Panc1 (cell line): ENCODE measurements around the gene SPRR3. TPM values are rescaled to one million over a fixed set of nuclear protein-coding genes. Genes with fewer than 3 reads are reported as not detected.

Experiments
- ATAC-seq: fragments of 200-7000 bp; cut with Tn5 transposase; 2 replicates; pipeline ENCODE4 v1.9.1; 2020; ENCODE audit warnings: mild to moderate bottlenecking, moderate library complexity
- BruUV-seq: library from RNA; stranded (reverse); fragments of 400-500 nt; replicated peaks from 2 replicates; lab custom pipeline; 2021; lab: Mats Ljungman, UMichigan
- CTCF ChIA-PET: fragments of 300-600 bp; sonication (Branson Sonifier 250); formaldehyde crosslinking; loops from one replicate; lab custom pipeline; 2022; ENCODE audit warnings: antibody characterized with exemption; lab: Charles Lee
- POLR2A ChIA-PET: fragments of 300-600 bp; sonication (Branson Sonifier 250); formaldehyde crosslinking; loops from one replicate; lab custom pipeline; 2022; ENCODE audit warnings: antibody characterized with exemption; lab: Charles Lee
- DNase-seq: peaks from one replicate; pipeline ENCODE4 v3.0.0-alpha.2; 2010; ENCODE audit warnings: low read depth, low spot score
- H3K27ac ChIP-seq: 2 replicates; pipeline ENCODE4 v1.5.1; 2011; ENCODE audit warnings: mild to moderate bottlenecking, low read length, inconsistent platforms
- H3K27me3 ChIP-seq: fragments of 200-500 bp; sonication (Bioruptor generic); 2 replicates; pipeline ENCODE4 v1.6.0; 2014; ENCODE audit warnings: low read length, inconsistent platforms; ENCODE audit not compliant: control insufficient read depth, insufficient read depth
- H3K36me3 ChIP-seq: fragments of 200-500 bp; sonication (Bioruptor generic); 2 replicates; pipeline ENCODE4 v1.5.1; 2014; ENCODE audit warnings: inconsistent platforms, mild to moderate bottlenecking, low read length, moderate library complexity; ENCODE audit not compliant: control insufficient read depth, insufficient read depth
- H3K4me1 ChIP-seq: 2 replicates; pipeline ENCODE4 v1.5.1; 2011; ENCODE audit warnings: inconsistent platforms, mild to moderate bottlenecking, low read length, moderate library complexity; ENCODE audit not compliant: control insufficient read depth, insufficient read depth
- H3K4me3 ChIP-seq, 2 experiments: 2 replicates each; pipeline ENCODE4 v1.5.1; 2011 to 2012; ENCODE audit warnings: low read depth in 2 of 2, low read length in 2 of 2, mild to moderate bottlenecking in 2 of 2, inconsistent platforms in 1 of 2, moderate library complexity in 1 of 2
- H3K9me3 ChIP-seq: fragments of 200-500 bp; sonication (Bioruptor generic); 2 replicates; pipeline ENCODE4 v1.5.1; 2014; ENCODE audit warnings: low read depth, mild to moderate bottlenecking, inconsistent platforms, low read length, moderate library complexity; ENCODE audit not compliant: control insufficient read depth, insufficient read depth
- CTCF ChIP-seq: fragments of 450-650 bp; IDR thresholded peaks from 2 replicates; pipeline ENCODE4 v1.5.1; 2017; ENCODE audit warnings: mild to moderate bottlenecking
- POLR2AphosphoS5 ChIP-seq: IDR thresholded peaks from 2 replicates; pipeline ENCODE4 v1.6.1; 2012; ENCODE audit warnings: mild to moderate bottlenecking, low read depth, low read length, moderate library complexity
- REST ChIP-seq, 2 experiments: IDR thresholded peaks; 2 replicates each; pipeline ENCODE4 v1.6.1; 2011 to 2012; ENCODE audit warnings: low read depth in 2 of 2, control low read depth in 1 of 2, low read length in 1 of 2, mild to moderate bottlenecking in 1 of 2, moderate library complexity in 1 of 2; ENCODE audit not compliant: insufficient read depth in 1 of 2
- SIN3A ChIP-seq: IDR thresholded peaks from 2 replicates; pipeline ENCODE4 v1.6.1; 2012; ENCODE audit warnings: low read depth, mild to moderate bottlenecking, low read length, moderate library complexity, borderline replicate concordance; ENCODE audit not compliant: insufficient read depth
- TCF7L2 ChIP-seq: IDR thresholded peaks from 2 replicates; pipeline ENCODE4 v1.6.1; 2011; ENCODE audit warnings: mild to moderate bottlenecking, low read depth, low read length, inconsistent platforms
- in situ Hi-C: cut with HindIII; loops from 2 replicates; pipeline ENCODE4 v1.10.0; 2016; ENCODE audit warnings: low sequenced_read_pairs, low pct_unique_long_range_greater_than_20kb
- intact Hi-C: fragments of 100-400 bp; cut with micrococcal nuclease; formaldehyde crosslinking; loops from one replicate; pipeline ENCODE4 v1.10.0; 2022; ENCODE audit not compliant: unreplicated experiment
- total RNA-seq: library from RNA; stranded (reverse); gene quantifications from one replicate; pipeline ENCODE4 v1.2.1, GENCODE V29; 2021; ENCODE audit not compliant: unreplicated experiment

Gene SPRR3
- total RNA-seq, 1 experiment from 2014 or later: not detected

DNA sequence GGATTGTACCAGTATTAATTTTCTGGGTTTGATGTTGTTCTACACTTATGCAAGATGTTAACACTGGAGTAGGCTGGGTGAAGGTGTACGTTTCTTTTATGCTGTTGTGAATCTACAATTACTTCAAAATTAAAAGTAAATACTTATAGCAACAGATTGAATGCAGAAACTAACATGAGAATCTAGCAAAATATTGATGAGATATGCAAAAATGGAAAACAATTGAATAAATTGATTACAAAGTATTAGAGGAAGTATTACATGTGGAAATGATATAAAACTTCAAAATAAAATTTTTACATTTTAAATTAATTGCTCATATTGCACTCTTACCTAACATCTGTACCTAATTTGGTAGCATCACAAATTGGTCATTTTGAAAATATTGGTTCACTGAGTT, 5.7 kb upstream of the SPRR3 start:
- Histone ChIP-seq H3K9me3 (no peaks in the 10 kb centered on the region), H3K36me3 (no peaks in the 10 kb centered on the region), H3K27ac (no peak overlapping the region), H3K4me1 (no peaks in the 10 kb centered on the region), H3K27me3 (peaks cover 2% of the 10 kb centered on the region; the same call in 1 of the 2 replicates), H3K4me3 (no peak overlapping the region)
- BruUV-seq: no TSS peak
- in situ Hi-C loops (no loop called here), intact Hi-C loops (no loop called here)
- DNase-seq (no peak), ATAC-seq (no peak)
- POLR2A ChIA-PET: no interaction called here
- CTCF ChIA-PET: no interaction called here
- TF ChIP-seq POLR2AphosphoS5: no peak
- no peak for TF ChIP-seq SIN3A
- TF ChIP-seq REST (IDR thresholded peaks at IDR 0.05; ENCODE audit: insufficient read depth in 1 of 2, low read depth in 2 of 2, low read length in 1 of 2): no peak
- TF ChIP-seq CTCF: no peak

- Histone ChIP-seq H3K4me3 (no peak overlapping the region), H3K4me1 (no peaks in the 10 kb centered on the region), H3K9me3 (no peaks in the 10 kb centered on the region), H3K27me3 (0 out of 2 replicates have a peak, but pooled peaks cover 2% of the 10 kb centered on the region), H3K27ac (no peak overlapping the region), H3K36me3 (no peaks in the 10 kb centered on the region)
- intact Hi-C loops (no loop called here), in situ Hi-C loops (no loop called here)
- DNase-seq (no peak), ATAC-seq (no peak)
- ChIA-PET CTCF (no interaction called here), POLR2A (no interaction called here)
- no peak for TF ChIP-seq SIN3A
- TF ChIP-seq REST (IDR thresholded peaks at IDR 0.05; ENCODE audit: insufficient read depth in 1 of 2, low read depth in 2 of 2, low read length in 1 of 2): no peak
- TF ChIP-seq POLR2AphosphoS5: no peak
- TF ChIP-seq TCF7L2: no peak
- TF ChIP-seq CTCF: no peak
- BruUV-seq: no TSS peak
Observed at GRCh38 chr1:152996633-152997400, 4.7 kb upstream of the SPRR3 start.
